OCI-LY7 (cell line): Measurements from ENCODE around the gene SLC13A3.

Source experiments
- EZH2phosphoT487 ChIP-seq: fragments of 200-600 bp; sonication (generic); IDR thresholded peaks from 2 replicates; pipeline ENCODE4 v1.6.1; 2018; ENCODE audit warnings: low read depth, borderline replicate concordance, mild to moderate bottlenecking, mixed run types, antibody characterized with exemption, low read length, moderate library complexity, mixed read lengths
- TF ChIP-seq, protein P1 (sequence below): fragments of 200-600 bp; sonication (generic); conservative IDR thresholded peaks from 2 replicates; pipeline ENCODE4 v1.5.1; 2014; ENCODE audit warnings: mild to moderate bottlenecking, antibody characterized with exemption, low read length, moderate library complexity, mixed read lengths

DNA sequence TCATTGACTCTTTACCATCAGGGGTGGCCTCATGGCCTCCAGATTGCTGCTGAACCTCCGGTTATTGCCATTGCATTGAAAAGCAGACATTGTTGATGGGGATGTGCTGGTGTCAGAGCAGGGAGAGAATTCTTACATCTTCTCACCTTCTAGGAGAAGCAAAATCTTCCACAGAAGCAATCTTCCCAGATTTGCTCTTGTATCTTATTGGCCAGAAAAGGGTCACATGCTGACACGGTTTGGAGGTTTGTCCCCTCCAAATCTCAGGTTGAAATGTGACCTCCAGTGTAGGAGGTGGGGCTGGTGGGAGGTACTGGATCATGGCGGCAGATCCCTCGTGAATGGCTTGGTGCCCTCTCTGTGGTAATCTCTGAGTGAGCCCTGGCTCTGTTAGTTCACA lies 27.3 kb upstream of the SLC13A3 start:
- TF ChIP-seq, protein P1, sequence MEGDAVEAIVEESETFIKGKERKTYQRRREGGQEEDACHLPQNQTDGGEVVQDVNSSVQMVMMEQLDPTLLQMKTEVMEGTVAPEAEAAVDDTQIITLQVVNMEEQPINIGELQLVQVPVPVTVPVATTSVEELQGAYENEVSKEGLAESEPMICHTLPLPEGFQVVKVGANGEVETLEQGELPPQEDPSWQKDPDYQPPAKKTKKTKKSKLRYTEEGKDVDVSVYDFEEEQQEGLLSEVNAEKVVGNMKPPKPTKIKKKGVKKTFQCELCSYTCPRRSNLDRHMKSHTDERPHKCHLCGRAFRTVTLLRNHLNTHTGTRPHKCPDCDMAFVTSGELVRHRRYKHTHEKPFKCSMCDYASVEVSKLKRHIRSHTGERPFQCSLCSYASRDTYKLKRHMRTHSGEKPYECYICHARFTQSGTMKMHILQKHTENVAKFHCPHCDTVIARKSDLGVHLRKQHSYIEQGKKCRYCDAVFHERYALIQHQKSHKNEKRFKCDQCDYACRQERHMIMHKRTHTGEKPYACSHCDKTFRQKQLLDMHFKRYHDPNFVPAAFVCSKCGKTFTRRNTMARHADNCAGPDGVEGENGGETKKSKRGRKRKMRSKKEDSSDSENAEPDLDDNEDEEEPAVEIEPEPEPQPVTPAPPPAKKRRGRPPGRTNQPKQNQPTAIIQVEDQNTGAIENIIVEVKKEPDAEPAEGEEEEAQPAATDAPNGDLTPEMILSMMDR: no peak
- no peak for TF ChIP-seq EZH2phosphoT487
